MM.1S (cell line): ENCODE data around the gene SELENOW.

Experiments used
- DNase-seq: peaks from one replicate; pipeline ENCODE4 v3.0.0-alpha.2; 2015
- H2AFZ ChIP-seq: fragments of 300-600 bp; sonication (generic); 2 replicates; pipeline ENCODE4 v1.6.0; 2016; ENCODE audit warnings: antibody characterized with exemption, low read length
- H3F3A ChIP-seq: fragments of 300-600 bp; sonication (generic); 2 replicates; pipeline ENCODE4 v1.6.1; 2016; ENCODE audit warnings: mild to moderate bottlenecking, antibody characterized with exemption, low read length, moderate library complexity, mixed read lengths; ENCODE audit not compliant: insufficient read depth
- H3K27ac ChIP-seq: fragments of 300-600 bp; sonication (generic); 2 replicates; pipeline ENCODE4 v1.5.1; 2016; ENCODE audit warnings: mild to moderate bottlenecking, low read length
- H3K27me3 ChIP-seq: fragments of 300-600 bp; sonication (generic); replicated peaks from 2 replicates; pipeline ENCODE4 v1.6.0; 2016; ENCODE audit warnings: low read length; ENCODE audit not compliant: insufficient read depth
- H3K36me3 ChIP-seq: fragments of 300-600 bp; sonication (generic); replicated peaks from 2 replicates; pipeline ENCODE4 v1.6.1; 2016; ENCODE audit warnings: mild to moderate bottlenecking, low read length, mixed read lengths; ENCODE audit not compliant: insufficient read depth
- H3K4me1 ChIP-seq: fragments of 300-600 bp; sonication (generic); 2 replicates; pipeline ENCODE4 v1.6.1; 2016; ENCODE audit warnings: low read length, mixed read lengths
- H3K4me2 ChIP-seq: fragments of 300-600 bp; sonication (generic); 2 replicates; pipeline ENCODE4 v1.6.0; 2016; ENCODE audit warnings: low read depth, low read length
- H3K4me3 ChIP-seq: fragments of 300-600 bp; sonication (generic); 2 replicates; pipeline ENCODE4 v1.5.1; 2016; ENCODE audit warnings: low read length, mixed read lengths
- H3K79me2 ChIP-seq: fragments of 300-600 bp; sonication (generic); 2 replicates; pipeline ENCODE4 v1.6.1; 2016; ENCODE audit warnings: mixed run types, low read length, mixed read lengths
- H3K9ac ChIP-seq: fragments of 300-600 bp; sonication (generic); 2 replicates; pipeline ENCODE4 v1.6.1; 2016; ENCODE audit warnings: low read length, mixed read lengths
- H3K9me2 ChIP-seq: fragments of 300-600 bp; sonication (generic); replicated peaks from 2 replicates; pipeline ENCODE4 v1.6.1; 2016; ENCODE audit warnings: mild to moderate bottlenecking, low read length, mixed read lengths; ENCODE audit not compliant: insufficient read depth
- H3K9me3 ChIP-seq: fragments of 300-600 bp; sonication (generic); replicated peaks from 2 replicates; pipeline ENCODE4 v1.6.1; 2016; ENCODE audit warnings: mild to moderate bottlenecking, low read length, mixed read lengths; ENCODE audit not compliant: insufficient read depth
- H4K20me1 ChIP-seq: fragments of 300-600 bp; sonication (generic); 2 replicates; pipeline ENCODE4 v1.6.1; 2016; ENCODE audit warnings: mild to moderate bottlenecking, low read length, moderate library complexity, mixed read lengths; ENCODE audit not compliant: insufficient read depth
- CTCF ChIP-seq: fragments of 300-600 bp; sonication (generic); IDR thresholded peaks from 2 replicates; pipeline ENCODE4 v1.5.1; 2016; ENCODE audit warnings: antibody characterized with exemption, low read length, mixed read lengths
- EZH2 ChIP-seq: fragments of 300-600 bp; sonication (generic); optimal IDR thresholded peaks from 2 replicates; pipeline ENCODE3; 2017; ENCODE audit warnings: low read depth, mild to moderate bottlenecking, antibody characterized with exemption, low read length, mixed read lengths
- EZH2phosphoT487 ChIP-seq: fragments of 300-600 bp; sonication (generic); IDR thresholded peaks from 2 replicates; pipeline ENCODE4 v1.6.1; 2018; ENCODE audit warnings: antibody characterized with exemption, low read length

The SELENOW gene

DNA sequence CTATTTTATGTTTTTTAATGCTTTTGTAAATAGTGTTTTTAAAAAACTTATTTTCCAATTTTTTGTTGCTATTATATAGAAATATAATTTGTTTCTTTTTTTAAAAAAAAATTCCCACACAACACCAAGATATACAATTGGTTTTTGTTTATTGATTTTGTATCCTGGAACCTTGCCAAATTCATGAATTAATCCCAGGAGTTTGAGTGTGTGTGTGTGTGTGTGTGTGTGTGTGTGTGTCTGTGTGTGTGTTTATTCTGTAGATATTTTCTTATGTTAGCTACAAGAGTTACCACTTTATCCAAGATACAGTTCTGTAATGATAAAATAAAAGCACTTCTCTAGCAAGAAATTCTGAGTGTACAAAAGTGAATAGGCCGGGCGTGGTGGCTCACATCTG, 18.3 kb downstream of the SELENOW start:
- TF ChIP-seq CTCF (no peak), EZH2phosphoT487 (no peak), EZH2 (no peak)
- Histone ChIP-seq H3K79me2 (no peaks in the 10 kb centered on the region), H3K27ac (no peak overlapping the region), H3K4me3 (no peak overlapping the region), H3K27me3 (peaks cover 60% of the 10 kb centered on the region), H3K9me3 (no peaks in the 10 kb centered on the region), H3K9me2 (no peaks in the 10 kb centered on the region), H2AFZ (no peak overlapping the region), H3K36me3 (no peaks in the 10 kb centered on the region), H3K4me2 (no peak overlapping the region), H3K9ac (no peak overlapping the region), H3K4me1 (no peaks in the 10 kb centered on the region), H3F3A (no peaks in the 10 kb centered on the region), H4K20me1 (no peaks in the 10 kb centered on the region)
- DNase-seq, result no peak

DNA sequence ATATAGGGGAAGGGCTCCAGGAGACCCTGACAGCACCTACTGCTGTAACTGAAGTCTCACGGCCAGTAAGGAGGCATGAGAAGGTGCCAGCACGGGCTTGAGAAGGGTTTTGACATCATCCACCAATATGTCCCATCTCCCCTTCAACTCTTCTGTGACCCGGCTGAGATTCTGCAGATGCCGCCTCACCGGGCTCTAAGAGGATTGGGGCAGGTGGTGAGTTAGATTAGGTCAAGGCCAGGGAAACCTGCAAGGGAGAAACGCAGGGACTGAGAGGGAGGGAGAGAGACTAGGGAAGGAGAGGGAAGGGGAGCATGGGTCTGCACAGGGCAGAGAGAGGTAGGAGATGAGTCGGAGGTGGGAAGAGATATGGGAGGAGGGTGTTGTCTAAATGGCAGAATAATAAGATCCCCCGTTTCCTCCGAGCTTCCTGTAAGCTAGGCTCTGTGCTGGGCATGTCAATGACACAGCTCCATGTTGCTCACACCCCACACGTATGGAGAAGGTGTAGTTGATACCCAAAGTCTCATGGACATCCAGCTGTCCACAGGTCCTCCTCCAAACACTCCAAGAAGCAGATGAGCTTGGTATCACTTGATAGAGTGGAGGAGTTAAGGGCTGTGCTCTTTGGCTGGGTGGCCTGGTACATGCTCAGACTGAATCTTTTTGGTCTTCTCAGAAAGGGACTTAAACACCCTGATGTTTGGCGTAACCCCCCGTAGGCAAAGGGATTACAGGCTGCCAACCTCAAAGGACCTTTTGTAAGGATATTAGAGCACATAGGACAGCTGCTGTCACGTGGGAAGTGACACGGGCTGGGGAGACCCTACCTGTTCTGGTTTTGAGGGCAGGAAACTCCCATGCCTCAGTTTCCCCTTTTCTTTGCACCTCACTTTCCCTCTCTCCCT, 19.7 kb downstream of the SELENOW start:
- no peak overlapping the region for H3K9ac ChIP-seq
- no peak overlapping the region for H3K4me2 ChIP-seq
- no peak for DNase-seq
- no peaks in the 10 kb centered on the region for H3F3A ChIP-seq
- no peak for TF ChIP-seq EZH2phosphoT487
- TF ChIP-seq EZH2, result no peak
- no peak for TF ChIP-seq CTCF
- H3K27ac ChIP-seq, result no peak overlapping the region
- H3K9me3 ChIP-seq, result no peaks in the 10 kb centered on the region
- no peaks in the 10 kb centered on the region for H3K9me2 ChIP-seq
- no peaks in the 10 kb centered on the region for H3K4me1 ChIP-seq
- no peaks in the 10 kb centered on the region for H3K36me3 ChIP-seq
- peaks cover 48% of the 10 kb centered on the region for H3K27me3 ChIP-seq
- H2AFZ ChIP-seq, result no peak overlapping the region
- no peaks in the 10 kb centered on the region for H3K79me2 ChIP-seq
- H4K20me1 ChIP-seq, result no peaks in the 10 kb centered on the region
- no peak overlapping the region for H3K4me3 ChIP-seq

DNA sequence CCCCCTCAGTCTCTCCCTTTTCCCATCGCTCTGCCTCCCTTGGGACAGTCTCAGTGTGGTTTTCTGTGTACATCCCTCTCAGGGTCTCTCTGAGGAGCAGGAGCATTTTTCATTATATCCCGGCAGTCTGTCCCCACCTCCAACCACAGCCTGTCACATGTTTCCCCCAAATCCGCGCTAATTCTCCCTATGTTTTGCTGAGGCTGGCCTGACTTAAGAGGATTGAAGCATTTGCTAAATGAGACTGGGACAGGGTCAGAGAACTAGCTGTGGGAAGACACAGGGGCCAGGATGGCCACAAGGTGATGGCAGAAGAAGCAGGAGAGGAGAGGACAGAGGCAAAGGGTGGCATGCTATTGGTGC, 20.4 kb downstream of the SELENOW start:
- Histone ChIP-seq H3K27me3 (peaks cover 46% of the 10 kb centered on the region), H3K9me3 (no peaks in the 10 kb centered on the region), H3F3A (no peaks in the 10 kb centered on the region), H3K79me2 (no peaks in the 10 kb centered on the region), H3K9ac (no peak overlapping the region), H3K27ac (no peak overlapping the region), H3K4me1 (no peaks in the 10 kb centered on the region), H3K9me2 (no peaks in the 10 kb centered on the region), H4K20me1 (no peaks in the 10 kb centered on the region), H3K4me2 (no peak overlapping the region), H2AFZ (no peak overlapping the region), H3K4me3 (no peak overlapping the region), H3K36me3 (no peaks in the 10 kb centered on the region)
- no peak for DNase-seq
- TF ChIP-seq EZH2 (no peak), EZH2phosphoT487 (no peak), CTCF (no peak)
